HL-60 (cell line): ENCODE measurements around the gene MAFG.

Experiments
- DNase-seq, 2 experiments: peaks; one replicate each; pipeline ENCODE4 v3.0.0-alpha.2; 2010 to 2020; ENCODE audit warnings: low read depth in 1 of 2, low spot score in 1 of 2
- H3K27ac ChIP-seq: fragments of 250-450 bp; sonication (Bioruptor Pico); replicated peaks from 2 replicates; pipeline ENCODE4 v1.5.1; 2020; ENCODE audit warnings: mild to moderate bottlenecking, moderate library complexity
- H3K27me3 ChIP-seq: fragments of 250-450 bp; sonication (Bioruptor Pico); 2 replicates; pipeline ENCODE4 v1.5.1; 2021; ENCODE audit warnings: mild to moderate bottlenecking, moderate library complexity; ENCODE audit not compliant: insufficient read depth, poor library complexity, severe bottlenecking
- H3K4me3 ChIP-seq: replicated peaks from 2 replicates; pipeline ENCODE4 v1.5.1; 2011; ENCODE audit warnings: mild to moderate bottlenecking, control low read depth, low read length; ENCODE audit not compliant: insufficient read depth
- CTCF ChIP-seq: IDR thresholded peaks from one replicate; pipeline ENCODE4 v1.5.1; 2011; ENCODE audit warnings: low read length, control low read depth, inconsistent platforms; ENCODE audit not compliant: insufficient read depth
- GABPA ChIP-seq: IDR thresholded peaks from 2 replicates; pipeline ENCODE4 v1.6.1; 2012; ENCODE audit warnings: low read depth
- POLR2AphosphoS5 ChIP-seq: IDR thresholded peaks from 2 replicates; pipeline ENCODE4 v1.6.1; 2012; ENCODE audit warnings: low read depth
- REST ChIP-seq: IDR thresholded peaks from 2 replicates; pipeline ENCODE4 v1.6.1; 2012; ENCODE audit warnings: low read depth; ENCODE audit not compliant: insufficient replicate concordance
- SPI1 ChIP-seq: IDR thresholded peaks from 2 replicates; pipeline ENCODE4 v1.6.1; 2012; ENCODE audit warnings: low read depth, mild to moderate bottlenecking, borderline replicate concordance

MAFG gene

GRCh38 chr17:81926451-81927151, 934 bp downstream of the MAFG start:
- peak; percentile 84 to 85 for DNase-seq
- Histone ChIP-seq H3K4me3 (peak overlapping the region; percentile 76), H3K27me3 (no peaks in the 10 kb centered on the region), H3K27ac (peak overlapping the region; percentile 92)
- TF ChIP-seq REST (no peak), SPI1 (peak; percentile 87)

GRCh38 chr17:81925860-81926450, 1.6 kb downstream of the MAFG start:
- DNase-seq: no peak
- TF ChIP-seq SPI1 (no peak), REST (no peak), CTCF (no peak), GABPA (no peak), POLR2AphosphoS5 (no peak)
- Histone ChIP-seq H3K27ac (peak overlapping the region; percentile 92), H3K27me3 (no peaks in the 10 kb centered on the region), H3K4me3 (peak overlapping the region; percentile 76)

- H3K27ac ChIP-seq: peak overlapping the region; percentile 92
- TF ChIP-seq REST: no peak
- TF ChIP-seq GABPA: no peak
- TF ChIP-seq CTCF: no peak
- no peak for TF ChIP-seq SPI1
- TF ChIP-seq POLR2AphosphoS5: no peak
- peak in 1 of 2 experiments; percentile 57 for DNase-seq
- peak overlapping the region; percentile 60 for H3K4me3 ChIP-seq
- H3K27me3 ChIP-seq: no peaks in the 10 kb centered on the region
These were observed 2.7 kb downstream of the MAFG start for GRCh38 chr17:81924557-81925532.
